ENCODE results near the gene SLC7A14. TPM values are rescaled to one million over a fixed set of nuclear protein-coding genes. Genes with fewer than 3 reads are reported as not detected.

SLC7A14 gene
- total and polyA plus RNA-seq, 2 donors (not counting 1 experiment from before 2014, with no cell fraction given) = not detected

- no peak for DNase-seq
- no peaks in the 10 kb centered on the region for H4K20me1 ChIP-seq (ENCODE audit: control insufficient read depth, insufficient read depth, low read length, poor library complexity, severe bottlenecking)
- no peak overlapping the region for H3K27ac Mint-ChIP-seq
- H3K4me3 ChIP-seq (ENCODE audit: control extremely low read depth in 1 of 5, extremely low read depth in 1 of 5, insufficient read depth in 1 of 5, low read depth in 2 of 5, low read length in 4 of 5) = no peak overlapping the region
- H3K27me3 ChIP-seq (replicated peaks in 1 of 4; ENCODE audit: control extremely low read depth in 1 of 4, control insufficient read depth in 3 of 4, insufficient read depth in 4 of 4, low read length in 3 of 4) = peaks cover 0 to 9% (median 1%) of the 10 kb centered on the region in 4 experiments
- no peaks in the 10 kb centered on the region for H3K4me1 ChIP-seq (ENCODE audit: control insufficient read depth in 2 of 2, insufficient read depth in 2 of 2, low read length in 2 of 2)
- H3K79me2 ChIP-seq (ENCODE audit: control insufficient read depth, insufficient read depth, low read length) = no peaks in the 10 kb centered on the region
- TF ChIP-seq CTCF (IDR thresholded peaks at IDR 0.05) (no peak), EZH2 (IDR thresholded peaks at IDR 0.05; ENCODE audit: borderline replicate concordance, insufficient read depth, low read depth, low read length, poor library complexity, severe bottlenecking) (no peak)
- H3K4me2 ChIP-seq (replicated peaks; ENCODE audit: low read depth, low read length, poor library complexity, severe bottlenecking) = no peak overlapping the region
- intact Hi-C loops (cut with micrococcal nuclease) = no loop called here
- POLR2A ChIA-PET = no interaction called here
- H3K9me3 ChIP-seq (ENCODE audit: control extremely low read depth in 1 of 3, control insufficient read depth in 2 of 3, insufficient read depth in 1 of 3, low read length in 2 of 3) = no peaks in the 10 kb centered on the region
- no CpG with 5 or more reads among the region's 3 CpGs for WGBS (ENCODE audit: insufficient coverage)
- H3K4me1 Mint-ChIP-seq = no peaks in the 10 kb centered on the region
- H3K9me3 Mint-ChIP-seq (ENCODE audit: insufficient read depth) = no peaks in the 10 kb centered on the region
- no peaks in the 10 kb centered on the region for H3K36me3 ChIP-seq (replicated peaks in 1 of 2; ENCODE audit: control extremely low read depth in 1 of 2, control insufficient read depth in 1 of 2, extremely low read depth in 1 of 2, insufficient read depth in 2 of 2, low read length in 1 of 2)
- no peak overlapping the region for H3K9ac ChIP-seq (ENCODE audit: low read length)
- peaks cover 58% of the 10 kb centered on the region for H3K27me3 Mint-ChIP-seq
- no peak overlapping the region for H3K27ac ChIP-seq (ENCODE audit: low read length in 2 of 2)
- no peak overlapping the region for H3K4me3 Mint-ChIP-seq
- no peak overlapping the region for H2AFZ ChIP-seq (ENCODE audit: insufficient read depth, low read depth, low read length, poor library complexity, severe bottlenecking)
- CTCF ChIA-PET = no interaction called here
- no peak for ATAC-seq (ENCODE audit: low read depth)
Observed at GRCh38 chr3:170475092-170475685, 110.7 kb downstream of the SLC7A14 start.

- no peaks in the 10 kb centered on the region for H3K36me3 ChIP-seq (replicated peaks in 1 of 2; ENCODE audit: control extremely low read depth in 1 of 2, control insufficient read depth in 1 of 2, extremely low read depth in 1 of 2, insufficient read depth in 2 of 2, low read length in 1 of 2)
- ChIA-PET CTCF (no interaction called here), POLR2A (no interaction called here)
- no peaks in the 10 kb centered on the region for H3K4me1 ChIP-seq (ENCODE audit: control insufficient read depth in 2 of 2, insufficient read depth in 2 of 2, low read length in 2 of 2)
- no peak overlapping the region for H3K9ac ChIP-seq (ENCODE audit: low read length)
- intact Hi-C loops (cut with micrococcal nuclease) = no loop called here
- DNase-seq (no peak), ATAC-seq (ENCODE audit: low read depth) (no peak)
- no peak overlapping the region for H3K27ac ChIP-seq (ENCODE audit: low read length in 2 of 2)
- no peak overlapping the region for H3K4me2 ChIP-seq (replicated peaks; ENCODE audit: low read depth, low read length, poor library complexity, severe bottlenecking)
- H3K4me3 ChIP-seq (ENCODE audit: control extremely low read depth in 1 of 5, extremely low read depth in 1 of 5, insufficient read depth in 1 of 5, low read depth in 2 of 5, low read length in 4 of 5) = no peak overlapping the region
- TF ChIP-seq EZH2 (IDR thresholded peaks at IDR 0.05; ENCODE audit: borderline replicate concordance, insufficient read depth, low read depth, low read length, poor library complexity, severe bottlenecking) = no peak
- no peak for TF ChIP-seq CTCF (IDR thresholded peaks at IDR 0.05)
- no peaks in the 10 kb centered on the region for H3K9me3 ChIP-seq (ENCODE audit: control extremely low read depth in 1 of 3, control insufficient read depth in 2 of 3, insufficient read depth in 1 of 3, low read length in 2 of 3)
- Mint-ChIP-seq H3K27me3 (peaks cover 59% of the 10 kb centered on the region), H3K9me3 (ENCODE audit: insufficient read depth) (no peaks in the 10 kb centered on the region), H3K27ac (no peak overlapping the region), H3K4me1 (no peaks in the 10 kb centered on the region), H3K4me3 (no peak overlapping the region)
- H2AFZ ChIP-seq (ENCODE audit: insufficient read depth, low read depth, low read length, poor library complexity, severe bottlenecking) = no peak overlapping the region
- no peaks in the 10 kb centered on the region for H4K20me1 ChIP-seq (ENCODE audit: control insufficient read depth, insufficient read depth, low read length, poor library complexity, severe bottlenecking)
- 44% methylated on average over 1 of the region's 3 CpGs for WGBS (ENCODE audit: insufficient coverage)
- H3K79me2 ChIP-seq (ENCODE audit: control insufficient read depth, insufficient read depth, low read length) = no peaks in the 10 kb centered on the region
- peaks cover 0 to 15% (median 3%) of the 10 kb centered on the region in 4 experiments for H3K27me3 ChIP-seq (replicated peaks in 1 of 4; ENCODE audit: control extremely low read depth in 1 of 4, control insufficient read depth in 3 of 4, insufficient read depth in 4 of 4, low read length in 3 of 4)
Observed at GRCh38 chr3:170473358-170473757, 112.5 kb downstream of the SLC7A14 start.
